ENCODE data around the gene NXNL1.

Gene NXNL1

DNA sequence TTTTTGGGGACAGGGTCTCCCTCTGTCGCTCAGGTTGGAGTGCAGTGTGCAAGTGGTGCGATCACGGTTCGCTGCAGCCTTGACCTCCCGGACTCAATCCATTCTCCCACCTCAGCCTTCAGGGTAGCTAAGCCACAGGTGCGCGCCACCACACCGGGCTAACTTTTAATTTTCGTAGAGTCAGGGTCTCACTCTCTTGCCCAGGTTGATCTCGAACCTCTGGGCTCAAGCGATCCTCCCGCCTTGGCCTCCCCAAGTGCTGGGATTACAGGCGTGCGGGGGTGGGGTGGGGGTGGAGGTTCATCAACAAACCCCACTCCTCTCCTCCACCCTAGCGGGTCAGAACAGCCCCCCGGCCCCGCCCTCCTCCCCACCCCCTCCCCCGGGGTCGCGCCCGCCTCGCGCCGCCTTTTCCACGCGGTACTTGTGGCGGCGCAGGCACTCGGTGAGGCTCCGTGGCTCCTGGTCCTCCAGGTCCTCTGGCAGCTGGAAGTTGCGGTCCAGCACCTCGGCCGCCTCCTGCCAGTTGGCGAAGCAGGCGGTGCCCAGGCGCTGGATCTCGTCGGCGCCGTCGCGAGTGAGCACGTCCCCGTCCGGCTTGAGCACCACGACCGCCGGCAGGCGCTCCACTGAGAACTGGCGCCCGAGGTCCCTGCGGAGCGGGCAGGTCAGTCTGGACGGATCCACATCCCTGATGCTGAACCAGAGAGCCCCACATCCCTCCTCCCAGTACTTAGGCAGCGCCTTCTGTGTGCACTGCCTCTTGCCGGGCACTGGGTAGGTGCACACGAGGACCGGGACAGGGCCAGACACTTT, 5.2 kb downstream of the NXNL1 start:
- no peak for DNase-seq

DNA sequence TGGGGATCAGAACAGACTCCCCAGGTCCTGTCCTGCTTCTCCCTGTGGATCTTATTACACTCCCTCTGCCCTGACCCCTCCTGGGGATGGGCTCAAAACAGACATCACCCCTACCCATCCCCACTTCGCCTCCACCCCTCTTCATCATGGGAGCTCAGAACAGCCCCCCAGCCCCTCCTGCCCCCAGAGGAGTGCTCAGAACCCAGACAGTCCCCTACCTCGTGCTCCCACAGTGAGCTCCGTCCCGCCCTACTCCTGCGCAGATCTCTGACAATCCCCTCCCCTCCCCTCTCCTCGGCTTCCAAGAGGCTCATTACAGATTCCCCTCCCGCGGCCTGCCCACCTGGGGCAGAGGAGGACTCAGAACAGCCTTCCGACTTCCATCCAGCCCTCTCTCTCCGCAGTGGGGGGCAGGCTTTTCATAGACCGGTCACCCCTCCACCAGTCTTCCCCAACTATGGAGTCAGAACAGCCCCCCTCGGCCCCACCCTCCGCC, 6.1 kb downstream of the NXNL1 start:
- DNase-seq = no peak

- no peak for DNase-seq
Observed at GRCh38 chr19:17451820-17452219, 8.9 kb downstream of the NXNL1 start.

DNA sequence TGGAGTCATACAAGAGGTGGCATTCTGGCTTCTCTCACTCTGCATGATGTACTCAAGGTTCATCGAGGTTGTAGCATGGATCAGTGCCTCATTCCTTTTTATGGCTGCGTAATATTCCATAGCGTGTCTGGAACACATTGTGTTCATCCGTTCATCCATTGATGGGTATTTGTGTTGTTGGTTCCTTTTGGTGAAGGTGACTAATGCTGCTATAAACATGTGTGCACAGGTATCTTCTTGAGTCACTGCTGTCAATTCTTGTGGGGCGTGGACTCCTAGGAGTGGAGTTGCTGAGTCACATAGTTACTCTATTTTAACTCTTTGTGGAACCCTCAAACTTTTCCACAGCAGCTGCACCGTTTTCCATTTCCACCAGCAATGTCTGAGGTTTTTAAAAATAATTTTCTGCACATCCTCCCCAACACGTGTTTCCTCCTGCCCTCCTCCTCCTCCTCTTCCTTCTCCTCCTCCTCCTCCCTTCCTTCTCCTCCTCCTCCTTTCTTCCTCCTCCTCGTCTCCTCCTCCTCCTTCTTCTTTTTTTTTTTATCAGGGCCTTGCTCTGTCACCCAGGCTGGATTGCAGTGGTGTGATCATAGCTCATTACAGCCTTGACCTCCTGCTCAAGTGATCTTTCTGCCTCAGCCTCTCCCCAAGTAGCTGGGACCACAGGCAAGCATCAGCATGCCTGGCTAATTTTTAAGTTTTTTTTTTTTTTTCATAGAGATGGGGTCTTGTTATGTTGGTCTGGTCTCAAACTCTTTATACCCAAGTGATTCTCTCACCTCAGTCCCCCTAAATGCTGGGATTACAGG, 10.3 kb downstream of the NXNL1 start:
- no peak for DNase-seq

GRCh38 chr19:17448131-17448967, 12.4 kb downstream of the NXNL1 start, which contains the start of gene TMEM221:
TMEM221 (minus strand) TSS chr19:17448668; CDS start chr19:17448462, 206 bp downstream.
- peak; percentile 41 for DNase-seq

DNA sequence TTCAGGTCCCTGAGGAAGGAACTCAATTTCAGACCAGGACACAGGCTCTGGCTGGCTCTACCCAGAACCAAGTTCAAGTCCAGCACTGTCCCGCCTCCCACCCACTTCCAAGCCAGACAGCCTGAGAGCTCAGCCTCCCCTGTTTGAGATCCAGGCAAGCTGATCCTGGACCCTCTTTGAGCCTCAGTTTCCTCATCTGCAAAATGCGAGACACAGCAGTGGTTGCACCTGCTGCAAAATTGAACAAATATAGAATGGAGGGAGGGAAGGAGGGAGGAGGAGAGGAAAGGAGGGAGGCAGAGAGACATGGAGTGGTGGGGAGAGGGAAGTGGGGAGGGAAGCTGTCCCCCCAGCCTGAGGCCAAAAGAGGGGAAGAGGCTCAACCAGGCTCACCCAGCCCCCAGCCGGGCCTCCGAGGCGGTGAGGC, 13.0 kb downstream of the NXNL1 start:
- no peak for DNase-seq

DNA sequence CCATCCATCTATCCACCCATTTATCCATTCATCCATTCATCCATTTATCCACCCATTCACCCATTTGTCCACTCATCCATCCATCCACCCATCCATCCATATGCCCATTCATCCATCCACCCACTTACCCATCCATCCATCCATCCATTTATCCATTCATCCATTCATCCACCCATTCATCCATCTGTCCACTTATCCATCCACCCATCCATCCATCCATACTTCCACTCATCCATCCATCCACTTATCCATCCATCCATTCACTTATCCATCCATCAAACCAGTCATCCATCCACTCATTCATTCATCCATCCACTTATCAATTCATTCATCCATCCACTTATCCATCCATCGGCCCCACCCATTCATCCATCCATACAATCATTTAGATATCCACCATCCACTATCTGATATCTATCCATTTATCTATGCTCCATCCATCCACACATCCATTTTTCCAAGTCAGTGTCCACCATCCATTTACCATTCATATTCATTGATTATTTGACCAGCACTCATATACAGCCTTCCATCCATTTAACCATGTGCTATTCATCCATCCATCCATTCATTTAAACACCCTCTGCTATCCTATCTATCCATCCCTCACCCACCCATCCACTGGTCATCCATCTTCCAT, 15.1 kb downstream of the NXNL1 start:
- no peak for DNase-seq

GRCh38 chr19:17441241-17442021, 19.3 kb downstream of the NXNL1 start:
- DNase-seq = no peak

DNA sequence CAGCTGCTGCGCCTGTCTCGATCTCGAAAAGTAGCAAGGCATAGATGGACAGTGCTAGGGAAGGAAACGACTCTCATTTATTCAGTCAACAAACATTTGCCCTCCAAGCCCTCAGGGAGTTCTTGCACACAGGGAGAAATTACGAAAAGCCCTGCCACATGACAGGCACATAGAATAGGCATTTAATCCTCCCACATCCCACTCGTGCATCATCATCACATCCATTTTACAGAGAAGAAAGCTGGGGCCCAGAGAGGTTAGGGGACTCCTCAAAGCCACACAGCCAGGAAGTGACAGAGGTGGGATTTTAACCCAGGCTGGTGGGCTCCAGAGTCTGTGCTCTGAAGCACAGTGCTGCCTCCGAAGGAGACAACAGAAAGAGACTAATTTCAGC, 23.9 kb downstream of the NXNL1 start:
- DNase-seq = no peak

- no peak for DNase-seq
Observed at GRCh38 chr19:17436094-17436873, 24.4 kb downstream of the NXNL1 start.

- no peak for DNase-seq
Observed at GRCh38 chr19:17435218-17435617, 25.5 kb downstream of the NXNL1 start.

DNA sequence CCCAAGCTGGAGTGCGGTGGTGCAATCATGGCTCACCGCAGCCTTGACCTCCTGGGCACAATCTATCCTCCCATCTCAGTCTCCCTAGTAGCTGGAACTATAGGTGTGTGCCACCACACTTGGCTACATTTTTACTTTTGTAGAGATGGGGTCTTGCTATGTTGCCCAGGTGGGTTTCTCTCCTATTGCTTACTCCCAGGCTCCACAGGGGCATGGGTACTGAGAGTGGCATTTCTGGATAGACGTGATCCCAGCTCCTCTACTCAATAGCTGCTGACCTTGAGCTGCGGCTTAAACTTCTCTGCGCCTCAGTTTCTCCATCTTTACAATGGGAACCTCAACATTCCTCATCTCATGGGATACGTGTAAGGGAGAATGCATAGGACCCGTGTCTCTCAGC, 29.3 kb downstream of the NXNL1 start:
- no peak for DNase-seq

DNA sequence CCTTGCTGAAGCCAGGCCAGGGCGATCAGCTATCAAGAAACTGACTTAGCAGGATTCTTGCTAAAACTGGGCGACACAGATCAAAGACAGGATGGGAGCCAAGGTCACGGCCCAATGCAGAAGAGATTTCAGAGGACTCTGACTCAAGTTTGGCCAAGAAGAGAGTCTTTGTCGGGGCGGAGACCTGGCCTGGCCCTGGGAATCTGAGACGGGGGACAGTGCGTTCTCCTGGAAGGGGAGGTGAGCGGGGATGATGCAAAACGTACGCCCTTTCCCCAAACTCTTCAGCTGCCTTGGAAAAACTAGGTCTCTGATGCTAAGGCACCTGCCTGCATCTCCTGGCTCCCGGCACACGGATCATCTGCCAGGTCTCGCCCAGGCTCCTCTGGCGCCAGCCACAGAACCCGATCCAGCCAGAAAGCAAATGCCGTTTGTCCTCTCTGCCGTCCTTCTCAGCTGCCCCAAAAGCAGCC, 31.0 kb downstream of the NXNL1 start:
- no peak for DNase-seq

GRCh38 chr19:17424743-17425365, 35.9 kb downstream of the NXNL1 start:
- no peak for DNase-seq

DNA sequence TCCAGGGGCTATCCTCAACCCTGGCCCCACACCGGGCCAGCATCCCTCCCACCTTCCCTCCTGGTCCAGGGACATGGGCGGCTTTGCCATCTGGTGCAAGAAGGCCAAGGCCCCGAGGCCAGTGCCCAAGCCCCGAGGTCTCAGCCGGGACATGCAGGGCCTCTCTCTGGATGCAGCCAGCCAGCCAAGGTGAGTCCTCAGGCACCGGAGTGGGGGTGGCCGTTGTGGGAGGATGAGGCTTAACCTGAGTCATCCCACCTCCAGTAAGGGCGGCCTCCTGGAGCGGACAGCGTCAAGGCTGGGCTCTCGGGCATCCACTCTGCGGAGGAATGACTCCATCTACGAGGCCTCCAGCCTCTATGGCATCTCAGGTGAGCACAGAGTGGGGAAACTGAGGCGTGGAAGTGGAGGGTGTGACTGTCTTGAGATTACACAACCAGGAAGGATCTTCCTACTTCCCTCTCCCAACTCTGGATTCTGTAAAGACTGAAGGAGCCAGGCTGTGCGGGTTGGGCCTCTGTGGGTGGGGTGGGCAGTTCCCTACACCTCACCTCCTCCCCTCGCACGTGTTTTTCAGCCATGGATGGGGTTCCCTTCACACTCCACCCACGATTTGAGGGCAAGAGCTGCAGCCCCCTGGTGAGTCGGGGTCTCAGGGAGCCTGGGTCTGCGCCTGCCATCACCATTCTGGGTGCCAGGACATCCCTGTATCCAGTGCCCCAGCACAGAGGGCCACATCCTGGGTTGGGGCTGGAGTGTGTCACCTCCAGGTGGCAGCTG, 37.1 kb downstream of the NXNL1 start:
- no peak for DNase-seq

GRCh38 chr19:17421942-17422341, 38.8 kb downstream of the NXNL1 start:
- no peak for DNase-seq

DNA sequence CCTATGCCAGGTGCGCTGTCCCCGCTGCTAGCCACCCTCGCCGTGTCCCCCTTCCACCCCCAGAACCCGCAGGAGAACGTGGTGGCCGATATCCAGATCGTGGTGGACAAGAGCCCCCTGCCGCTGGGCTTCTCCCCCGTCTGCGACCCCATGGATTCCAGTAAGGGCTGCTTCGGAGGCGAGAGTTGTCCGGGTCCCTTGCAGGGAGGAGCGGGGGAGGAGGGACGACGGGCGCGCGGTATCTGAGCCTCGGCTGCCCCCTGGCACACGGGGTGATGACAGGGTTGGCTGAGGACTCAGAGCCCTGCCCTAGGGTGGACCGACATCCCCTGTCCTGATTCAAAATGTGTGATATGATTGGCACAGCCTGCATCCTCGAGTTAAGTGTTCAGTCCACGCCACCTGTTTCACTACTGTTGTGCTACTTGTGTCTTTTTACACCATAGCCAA, 40.2 kb downstream of the NXNL1 start:
- no peak for DNase-seq

DNA sequence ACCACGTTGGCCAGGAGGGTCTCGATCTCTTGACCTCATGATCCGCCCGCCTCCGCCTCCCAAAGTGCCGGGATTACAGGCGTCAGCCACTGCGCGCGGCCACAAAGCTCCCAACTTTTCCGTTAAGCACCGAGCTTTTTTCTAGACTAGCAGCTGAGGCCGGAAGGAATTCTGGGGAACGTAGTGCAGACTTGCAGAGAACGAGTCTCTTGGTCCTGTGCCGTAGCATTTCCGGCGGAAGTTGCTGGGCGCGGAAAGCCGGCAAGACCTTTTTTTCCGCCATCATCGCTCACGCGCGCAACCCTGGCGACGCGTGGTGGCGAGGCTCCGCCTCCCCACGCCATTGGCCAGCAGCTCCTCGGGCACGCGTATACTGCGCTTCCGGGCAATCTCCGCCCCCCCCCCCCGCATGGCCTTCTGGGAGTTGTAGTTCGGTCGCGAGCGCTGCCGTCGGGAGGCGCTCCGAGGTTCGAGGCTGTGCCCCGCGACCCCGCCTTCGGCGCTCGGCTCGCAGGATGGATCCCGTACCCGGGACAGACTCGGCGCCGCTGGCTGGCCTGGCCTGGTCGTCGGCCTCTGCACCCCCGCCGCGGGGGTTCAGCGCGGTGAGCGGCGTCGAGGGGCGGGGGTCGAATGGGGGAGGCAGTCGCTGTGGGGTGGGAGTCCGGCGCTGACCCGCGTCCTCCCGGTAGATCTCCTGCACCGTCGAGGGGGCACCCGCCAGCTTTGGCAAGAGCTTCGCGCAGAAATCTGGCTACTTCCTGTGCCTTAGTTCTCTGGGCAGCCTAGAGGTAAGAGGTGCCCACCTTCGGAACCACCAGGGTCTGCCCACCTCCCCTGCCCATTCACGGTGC, 40.9 kb downstream of the NXNL1 start, which contains the start of gene MVB12A:
Gene MVB12A, plus strand, starts transcription at position 427 of the 854 bp plus-strand sequence. Its CDS starts 89 bp downstream, at position 516.
- DNase-seq = peak; percentile 94

All from effector CD4-positive, alpha-beta T cell (primary cell).